Keratinocyte (primary cell): ENCODE data around the gene TRABD2B. TPM values are rescaled to one million over a fixed set of nuclear protein-coding genes. Genes with fewer than 3 reads are reported as not detected.

Experiments used
- DNase-seq: peaks from one replicate; pipeline ENCODE4 v3.0.0-alpha.2; 2011; ENCODE audit warnings: low read depth, missing footprints, low spot score
- FAIRE-seq: peaks from 2 replicates; lab custom pipeline; 2011; peaks lifted over from hg19 to GRCh38; lab: Jason Lieb, UNC
- H2AFZ ChIP-seq: 2 replicates; pipeline ENCODE4 v1.6.0; 2012; ENCODE audit warnings: low read length, control low read depth, inconsistent platforms; ENCODE audit not compliant: control insufficient read depth
- H3K27ac ChIP-seq: 2 replicates; pipeline ENCODE4 v1.5.1; 2011; ENCODE audit warnings: low read length; ENCODE audit not compliant: control insufficient read depth, insufficient read depth
- H3K27me3 ChIP-seq: 3 replicates; pipeline ENCODE4 v1.6.0; 2011; ENCODE audit warnings: low read length; ENCODE audit not compliant: control insufficient read depth, insufficient read depth; ENCODE audit errors: extremely low read depth
- H3K36me3 ChIP-seq, 2 experiments: 2 replicates in 1 of 2; 3 replicates in 1 of 2; pipeline ENCODE4 v1.5.1; 2011; ENCODE audit warnings: low read length in 2 of 2, mild to moderate bottlenecking in 1 of 2; ENCODE audit not compliant: control insufficient read depth in 2 of 2, insufficient read depth in 2 of 2; ENCODE audit errors: extremely low read depth in 1 of 2
- H3K4me1 ChIP-seq: 3 replicates; pipeline ENCODE4 v1.5.1; 2011; ENCODE audit warnings: low read length; ENCODE audit not compliant: control insufficient read depth, insufficient read depth; ENCODE audit errors: extremely low read depth
- H3K4me2 ChIP-seq: 3 replicates; pipeline ENCODE4 v1.6.0; 2011; ENCODE audit warnings: low read depth, low read length; ENCODE audit not compliant: control insufficient read depth, insufficient read depth; ENCODE audit errors: extremely low read depth
- H3K4me3 ChIP-seq, 3 experiments: fragments of 200-600 bp in 1 of 3; sonication (generic) in 1 of 3; 2 replicates in 2 of 3; 3 replicates in 1 of 3; pipeline ENCODE4 v1.5.1; 2011 to 2016; ENCODE audit warnings: low read length in 3 of 3, mild to moderate bottlenecking in 3 of 3, control low read depth in 2 of 3, inconsistent platforms in 1 of 3, low read depth in 1 of 3, mixed read lengths in 1 of 3, mixed run types in 1 of 3, moderate library complexity in 1 of 3; ENCODE audit not compliant: control insufficient read depth in 2 of 3, insufficient read depth in 2 of 3; ENCODE audit errors: extremely low read depth in 1 of 3
- H3K79me2 ChIP-seq: 2 replicates; pipeline ENCODE4 v1.6.0; 2012; ENCODE audit warnings: low read length; ENCODE audit not compliant: control insufficient read depth, insufficient read depth
- H3K9ac ChIP-seq: 3 replicates; pipeline ENCODE4 v1.6.0; 2011; ENCODE audit warnings: low read length; ENCODE audit not compliant: control insufficient read depth, insufficient read depth; ENCODE audit errors: extremely low read depth
- H3K9me1 ChIP-seq: 3 replicates; pipeline ENCODE4 v1.6.0; 2011; ENCODE audit warnings: low read length; ENCODE audit not compliant: control insufficient read depth, insufficient read depth; ENCODE audit errors: extremely low read depth
- H3K9me3 ChIP-seq: 2 replicates; pipeline ENCODE4 v1.5.1; 2012; ENCODE audit warnings: low read depth, low read length; ENCODE audit not compliant: control insufficient read depth
- H4K20me1 ChIP-seq: 3 replicates; pipeline ENCODE4 v1.6.0; 2011; ENCODE audit warnings: low read length; ENCODE audit not compliant: control insufficient read depth, insufficient read depth; ENCODE audit errors: extremely low read depth
- CTCF ChIP-seq, 3 experiments: IDR thresholded peaks in 1 of 3; conservative IDR thresholded peaks in 1 of 3; optimal IDR thresholded peaks in 1 of 3; 2 replicates in 2 of 3; 3 replicates in 1 of 3; pipeline versions ENCODE3 to v1.5.1; 2011; ENCODE audit warnings: low read length in 3 of 3, mild to moderate bottlenecking in 3 of 3, moderate library complexity in 2 of 3, control low read depth in 1 of 3, inconsistent platforms in 1 of 3; ENCODE audit not compliant: insufficient read depth in 2 of 3; ENCODE audit errors: extremely low read depth in 1 of 3
- EZH2 ChIP-seq: IDR thresholded peaks from one replicate; pipeline ENCODE4 v1.6.1; 2012; ENCODE audit warnings: inconsistent platforms, mild to moderate bottlenecking, low read length, moderate library complexity
- dilution Hi-C: fragments of 300-500 bp; cut with MboI; formaldehyde crosslinking; loops from one replicate; pipeline ENCODE4 v1.7.0; 2020; ENCODE audit warnings: low sequenced_read_pairs; ENCODE audit not compliant: extremely low pct_ligation_motif_present
- polyA plus RNA-seq, 5 experiments: library from polyadenylated mRNA; depleted of rRNA in 3 of 5; stranded (reverse) in 3 of 5; stranded (forward) in 1 of 5; unstranded in 1 of 5; fragments of >200 nt; gene quantifications; 1 replicate in 1 of 5; 2 replicates in 3 of 5; 3 replicates in 1 of 5; pipeline versions ENCODE4 v1.2.1 to v1.2.3, GENCODE V29; 2011 to 2012; ENCODE audit warnings: missing spikeins in 2 of 5, low read depth in 1 of 5, low replicate concordance in 1 of 5

TRABD2B gene
- polyA plus RNA-seq, 1 donor (not counting 4 experiments of a cell fraction or from before 2014, with no cell fraction given), result 0.13 TPM

GRCh38 chr1:47972864-47973432 is 24.2 kb downstream of the TRABD2B start:
- no peaks in the 10 kb centered on the region for H3K9me3 ChIP-seq
- H3K4me3 ChIP-seq, result no peak overlapping the region
- dilution Hi-C loops, result no loop called here
- H4K20me1 ChIP-seq, result no peaks in the 10 kb centered on the region
- no peak for TF ChIP-seq EZH2
- TF ChIP-seq CTCF (optimal IDR thresholded peaks at IDR 0.05 in 1 of 3, IDR thresholded peaks at IDR 0.05 in 1 of 3, conservative IDR thresholded peaks at IDR 0.05 in 1 of 3; ENCODE audit: extremely low read depth in 1 of 3, insufficient read depth in 2 of 3, low read length in 3 of 3), result peak; percentile 25 to 60 (median 42)
- no peak overlapping the region for H2AFZ ChIP-seq
- H3K9ac ChIP-seq, result no peak overlapping the region
- no peaks in the 10 kb centered on the region for H3K9me1 ChIP-seq
- H3K4me2 ChIP-seq, result no peak overlapping the region
- FAIRE-seq, result no peak
- no peaks in the 10 kb centered on the region for H3K4me1 ChIP-seq
- no peaks in the 10 kb centered on the region for H3K36me3 ChIP-seq
- no peak for DNase-seq
- no peaks in the 10 kb centered on the region for H3K79me2 ChIP-seq
- no peaks in the 10 kb centered on the region for H3K27me3 ChIP-seq
- no peak overlapping the region for H3K27ac ChIP-seq

- no peaks in the 10 kb centered on the region for H4K20me1 ChIP-seq
Observed at GRCh38 chr1:47971385-47972160, 25.6 kb downstream of the TRABD2B start.

More at GRCh38 chr1:47971385-47972160, 25.6 kb downstream of the TRABD2B start:
- Histone ChIP-seq H3K9ac (no peak overlapping the region), H3K4me1 (no peaks in the 10 kb centered on the region), H3K4me2 (no peak overlapping the region), H3K79me2 (no peaks in the 10 kb centered on the region), H3K27ac (no peak overlapping the region), H2AFZ (no peak overlapping the region), H3K9me3 (no peaks in the 10 kb centered on the region), H3K36me3 (no peaks in the 10 kb centered on the region), H3K27me3 (no peaks in the 10 kb centered on the region), H3K4me3 (no peak overlapping the region), H3K9me1 (no peaks in the 10 kb centered on the region)
- dilution Hi-C loops, result no loop called here
- FAIRE-seq, result no peak
- TF ChIP-seq EZH2, result no peak
- no peak for TF ChIP-seq CTCF (optimal IDR thresholded peaks at IDR 0.05 in 1 of 3, IDR thresholded peaks at IDR 0.05 in 1 of 3, conservative IDR thresholded peaks at IDR 0.05 in 1 of 3; ENCODE audit: extremely low read depth in 1 of 3, insufficient read depth in 2 of 3, low read length in 3 of 3)
- no peak for DNase-seq
